Measurements from ENCODE around the gene COL27A1.
A peak's percentile ranks its signal among the peaks of the same experiment; 100 is the strongest.

COL27A1 gene

GRCh38 chr9:114347675-114348074 lies 192.3 kb downstream of the COL27A1 start:
- no peak for DNase-seq (ENCODE audit: extremely low read depth, low read depth)
- TF ChIP-seq CTCF (IDR thresholded peaks at IDR 0.05; ENCODE audit: low read depth, low read length), result no peak

- no peak for DNase-seq (ENCODE audit: extremely low read depth, low read depth)
- TF ChIP-seq CTCF (IDR thresholded peaks at IDR 0.05; ENCODE audit: low read depth, low read length), result no peak
Measured at GRCh38 chr9:114348261-114348905, 193.0 kb downstream of the COL27A1 start.

GRCh38 chr9:114348906-114349482 lies 193.7 kb downstream of the COL27A1 start:
- peak; percentile 88 for DNase-seq (ENCODE audit: extremely low read depth, low read depth)
- TF ChIP-seq CTCF (IDR thresholded peaks at IDR 0.05; ENCODE audit: low read depth, low read length), result no peak

- DNase-seq (ENCODE audit: extremely low read depth, low read depth), result no peak
- no peak for TF ChIP-seq CTCF (IDR thresholded peaks at IDR 0.05; ENCODE audit: low read depth, low read length)
Measured at GRCh38 chr9:114349713-114350480, 194.6 kb downstream of the COL27A1 start.

GRCh38 chr9:114350636-114351401 lies 195.5 kb downstream of the COL27A1 start:
- DNase-seq (ENCODE audit: extremely low read depth, low read depth), result no peak
- TF ChIP-seq CTCF (IDR thresholded peaks at IDR 0.05; ENCODE audit: low read depth, low read length), result no peak

GRCh38 chr9:114351932-114352331 lies 196.6 kb downstream of the COL27A1 start:
- TF ChIP-seq CTCF (IDR thresholded peaks at IDR 0.05; ENCODE audit: low read depth, low read length), result no peak
- no peak for DNase-seq (ENCODE audit: extremely low read depth, low read depth)

All from AG09319 (cell line).